Subcutaneous adipose tissue (tissue), 4 donors: Measurements from ENCODE around the gene PITPNC1. TPM values are rescaled to one million over a fixed set of nuclear protein-coding genes. Genes with fewer than 3 reads are reported as not detected.

Experiments
- total RNA-seq, 4 donors: library from RNA; depleted of rRNA; stranded (reverse); fragments of >200 nt; gene quantifications; one replicate each; pipeline ENCODE4 v1.1.0, GENCODE V29; 2016
- TF ChIP-seq, protein P1 (sequence below): fragments of 450-650 bp; IDR thresholded peaks from one replicate; pipeline ENCODE4 v1.5.1; 2016; ENCODE audit warnings: low read depth, mild to moderate bottlenecking, control low read depth, antibody characterized with exemption, moderate library complexity

Gene PITPNC1
- total RNA-seq, 4 donors from 2014 or later = 12.1 to 26.8 (median 18.2) TPM

DNA sequence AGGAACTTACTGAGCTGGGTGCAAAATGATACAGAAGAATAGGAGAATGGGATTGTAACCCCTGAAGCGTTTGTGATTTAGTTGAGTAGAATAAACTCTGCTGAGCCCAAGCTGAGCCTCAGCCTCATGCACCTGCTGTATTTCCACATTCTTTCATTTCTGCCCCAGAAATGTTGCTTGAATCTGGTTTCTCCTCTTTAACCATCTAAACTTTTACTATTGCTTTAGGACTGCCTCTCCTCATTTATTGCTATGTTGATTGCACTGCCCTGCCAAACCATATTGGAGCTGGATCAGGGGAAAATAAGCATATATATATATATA is 64.8 kb downstream of the PITPNC1 start:
- TF ChIP-seq, protein P1, sequence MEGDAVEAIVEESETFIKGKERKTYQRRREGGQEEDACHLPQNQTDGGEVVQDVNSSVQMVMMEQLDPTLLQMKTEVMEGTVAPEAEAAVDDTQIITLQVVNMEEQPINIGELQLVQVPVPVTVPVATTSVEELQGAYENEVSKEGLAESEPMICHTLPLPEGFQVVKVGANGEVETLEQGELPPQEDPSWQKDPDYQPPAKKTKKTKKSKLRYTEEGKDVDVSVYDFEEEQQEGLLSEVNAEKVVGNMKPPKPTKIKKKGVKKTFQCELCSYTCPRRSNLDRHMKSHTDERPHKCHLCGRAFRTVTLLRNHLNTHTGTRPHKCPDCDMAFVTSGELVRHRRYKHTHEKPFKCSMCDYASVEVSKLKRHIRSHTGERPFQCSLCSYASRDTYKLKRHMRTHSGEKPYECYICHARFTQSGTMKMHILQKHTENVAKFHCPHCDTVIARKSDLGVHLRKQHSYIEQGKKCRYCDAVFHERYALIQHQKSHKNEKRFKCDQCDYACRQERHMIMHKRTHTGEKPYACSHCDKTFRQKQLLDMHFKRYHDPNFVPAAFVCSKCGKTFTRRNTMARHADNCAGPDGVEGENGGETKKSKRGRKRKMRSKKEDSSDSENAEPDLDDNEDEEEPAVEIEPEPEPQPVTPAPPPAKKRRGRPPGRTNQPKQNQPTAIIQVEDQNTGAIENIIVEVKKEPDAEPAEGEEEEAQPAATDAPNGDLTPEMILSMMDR = no peak

DNA sequence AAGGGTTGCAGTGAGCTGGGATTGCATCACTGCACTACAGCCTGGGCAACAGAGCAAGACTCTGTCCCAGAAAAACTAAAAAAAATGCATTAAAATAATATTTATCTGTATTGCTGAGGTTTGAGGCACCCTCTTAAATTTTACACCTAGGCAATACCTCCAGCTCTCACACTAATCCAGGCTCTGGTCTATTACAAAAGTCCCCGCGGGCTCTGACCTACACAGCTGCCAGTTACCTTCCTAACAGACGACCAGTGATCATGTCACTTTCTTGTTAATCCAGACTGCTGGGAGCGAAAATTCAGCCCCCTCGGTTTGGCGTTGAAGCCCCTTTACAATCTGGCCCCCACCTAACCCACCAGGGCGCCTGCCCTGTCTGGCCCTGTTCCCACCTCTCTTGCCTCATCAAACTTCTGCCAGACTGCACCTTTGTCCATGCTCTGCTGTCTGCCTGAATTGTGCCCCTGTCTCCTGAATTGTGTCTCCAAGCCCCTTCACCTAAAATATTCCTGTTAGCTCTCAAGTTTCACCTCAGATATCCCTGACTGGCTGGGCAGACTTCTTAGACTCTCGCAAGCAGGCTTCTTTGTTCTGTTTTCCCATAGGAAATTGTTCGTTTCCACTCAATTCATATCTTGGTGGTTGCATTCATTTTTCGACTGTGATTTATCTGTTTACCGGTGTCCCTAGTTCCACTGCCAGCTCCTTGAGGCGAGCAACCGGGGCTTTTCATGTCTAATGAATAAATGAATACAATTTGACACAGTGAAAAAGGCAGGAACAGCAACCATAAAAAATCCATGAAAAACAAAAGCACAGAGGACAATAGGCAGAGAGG is 65.9 kb downstream of the PITPNC1 start:
- TF ChIP-seq, protein P1 = no peak

DNA sequence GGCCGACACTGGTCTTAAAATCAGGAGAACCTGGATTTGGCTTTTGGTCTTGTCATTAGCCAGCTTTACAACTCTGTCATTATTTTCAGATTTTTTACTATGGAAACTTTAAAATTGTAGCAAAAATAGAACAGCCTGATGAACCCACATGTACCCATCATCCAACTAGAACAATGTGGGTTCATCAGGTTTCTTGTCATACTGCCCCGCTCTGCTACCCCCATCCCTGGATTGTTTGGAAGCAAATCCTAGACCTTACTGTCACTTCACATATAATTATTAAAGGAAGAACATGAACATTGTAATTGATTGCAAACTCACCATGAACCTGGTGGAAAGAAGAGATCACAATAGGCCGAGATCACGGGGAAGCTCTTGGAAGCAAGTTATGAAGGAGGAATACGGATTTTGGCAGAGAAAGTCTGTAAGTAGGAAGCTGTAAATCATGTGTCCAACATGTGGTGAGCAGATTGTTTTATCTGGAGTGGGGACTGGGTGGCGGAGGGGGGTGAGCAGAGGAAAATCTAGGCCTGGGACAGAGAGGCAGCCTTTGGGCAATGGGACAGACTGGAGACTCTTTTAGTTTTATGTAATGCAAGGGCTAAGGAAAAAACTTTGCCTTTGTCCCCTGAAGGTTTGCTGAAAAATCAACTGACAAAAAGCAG is 67.0 kb downstream of the PITPNC1 start:
- TF ChIP-seq, protein P1 = no peak

DNA sequence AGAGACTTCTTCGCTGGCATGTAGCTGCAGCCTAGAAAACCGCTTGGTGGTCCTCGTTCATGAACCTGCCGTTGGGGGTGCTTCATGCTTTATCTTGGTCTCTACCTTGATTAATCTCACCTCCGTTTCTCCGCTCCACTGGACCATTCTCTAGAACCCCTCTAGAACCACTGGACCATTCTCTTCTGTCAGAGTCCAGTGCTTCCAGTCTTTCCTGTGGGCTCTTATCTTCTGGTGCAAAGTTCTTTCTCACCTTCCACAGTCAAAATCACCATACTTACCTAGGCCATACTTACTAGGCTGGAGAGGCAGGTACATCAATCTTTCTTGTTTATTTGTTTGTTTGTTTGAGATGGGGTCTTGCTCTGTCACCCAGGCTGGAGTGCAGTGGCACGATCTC is 71.4 kb downstream of the PITPNC1 start:
- TF ChIP-seq, protein P1 = no peak

DNA sequence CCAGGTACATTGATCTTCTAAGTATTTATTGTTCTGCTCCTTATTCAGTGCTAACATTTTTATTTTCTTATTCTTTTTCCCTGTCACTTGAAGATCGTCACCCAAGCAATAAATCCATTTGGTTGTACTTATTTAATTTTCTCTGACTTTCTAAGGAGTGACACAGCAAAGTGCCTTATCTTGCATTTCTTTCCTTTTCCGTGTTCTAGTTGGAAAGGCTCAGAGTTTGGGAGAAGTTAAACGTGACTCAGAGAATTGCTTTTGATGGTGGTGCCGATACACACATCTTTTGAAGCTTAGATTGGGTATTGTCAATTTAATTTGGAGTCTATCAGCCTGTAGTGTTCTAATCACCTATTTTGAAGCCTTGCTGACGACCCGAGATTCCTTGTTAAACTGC is 72.0 kb downstream of the PITPNC1 start:
- TF ChIP-seq, protein P1 = no peak

- TF ChIP-seq, protein P1 = no peak
These were observed 73.0 kb downstream of the PITPNC1 start for GRCh38 chr17:67449845-67450755.
